Stimulated activated CD4-positive, alpha-beta T cell treated with anti-CD3 and anti-CD28 coated beads, Interleukin-4, amount 100 ng/mL, for 24 hours (primary cell): Measurements from ENCODE around the gene YIF1B.
"Not testable (repeated sequence)": the region's sequence is repeated elsewhere in the genome, so short reads cannot be mapped to it uniquely, and the experiment has no call there.

Source experiments
- DNase-seq: peaks from one replicate; pipeline ENCODE4 v3.0.0-alpha.2; 2020

The YIF1B gene

DNA sequence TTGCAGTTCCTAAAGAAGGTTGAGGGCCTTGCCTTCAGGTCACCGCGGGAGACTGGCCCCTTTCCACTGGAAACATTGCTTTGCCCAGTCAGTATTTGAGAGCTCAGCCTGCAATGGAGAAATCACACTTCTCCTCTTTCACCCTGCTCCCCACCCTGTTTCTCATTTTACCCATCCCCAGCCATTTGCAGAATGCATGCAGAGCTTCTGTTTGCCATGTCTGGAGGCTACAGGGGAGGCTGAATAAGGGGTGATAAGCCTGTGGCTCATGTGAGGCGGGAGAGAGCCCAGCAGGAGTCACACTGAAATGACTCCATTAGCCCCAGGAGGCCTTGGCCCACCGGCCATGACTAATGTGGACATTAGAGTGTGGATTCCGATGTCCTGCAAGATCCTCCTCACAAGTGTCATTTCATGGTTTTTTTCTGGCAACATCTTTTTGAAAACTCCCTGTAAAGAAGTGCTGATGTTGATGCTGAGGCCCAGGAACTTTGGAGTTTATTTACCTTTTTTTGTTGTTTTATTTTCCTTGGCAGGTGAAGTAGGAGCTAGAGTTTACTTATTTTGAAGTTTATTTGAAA is 45.1 kb downstream of the YIF1B start:
- DNase-seq: no peak

DNA sequence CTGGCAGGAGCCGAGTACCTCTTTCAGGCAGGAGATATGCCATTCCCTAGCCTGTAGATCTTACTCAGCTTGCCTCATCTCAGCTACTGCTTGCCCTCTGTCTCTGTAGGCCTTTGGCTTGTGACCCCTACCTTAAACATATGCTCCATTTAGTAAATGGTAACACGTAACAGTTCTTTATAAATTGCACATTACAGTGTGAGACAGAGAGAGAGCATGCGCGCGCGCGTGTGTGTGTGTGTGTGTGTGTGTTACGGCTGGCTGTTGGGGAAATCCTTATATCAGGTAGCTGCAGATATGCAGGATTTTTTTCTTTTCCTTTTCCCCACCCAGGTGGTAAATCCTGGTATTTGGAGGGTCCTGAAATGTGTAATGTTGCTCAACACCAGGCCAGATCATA is 47.2 kb downstream of the YIF1B start:
- DNase-seq: no peak

DNA sequence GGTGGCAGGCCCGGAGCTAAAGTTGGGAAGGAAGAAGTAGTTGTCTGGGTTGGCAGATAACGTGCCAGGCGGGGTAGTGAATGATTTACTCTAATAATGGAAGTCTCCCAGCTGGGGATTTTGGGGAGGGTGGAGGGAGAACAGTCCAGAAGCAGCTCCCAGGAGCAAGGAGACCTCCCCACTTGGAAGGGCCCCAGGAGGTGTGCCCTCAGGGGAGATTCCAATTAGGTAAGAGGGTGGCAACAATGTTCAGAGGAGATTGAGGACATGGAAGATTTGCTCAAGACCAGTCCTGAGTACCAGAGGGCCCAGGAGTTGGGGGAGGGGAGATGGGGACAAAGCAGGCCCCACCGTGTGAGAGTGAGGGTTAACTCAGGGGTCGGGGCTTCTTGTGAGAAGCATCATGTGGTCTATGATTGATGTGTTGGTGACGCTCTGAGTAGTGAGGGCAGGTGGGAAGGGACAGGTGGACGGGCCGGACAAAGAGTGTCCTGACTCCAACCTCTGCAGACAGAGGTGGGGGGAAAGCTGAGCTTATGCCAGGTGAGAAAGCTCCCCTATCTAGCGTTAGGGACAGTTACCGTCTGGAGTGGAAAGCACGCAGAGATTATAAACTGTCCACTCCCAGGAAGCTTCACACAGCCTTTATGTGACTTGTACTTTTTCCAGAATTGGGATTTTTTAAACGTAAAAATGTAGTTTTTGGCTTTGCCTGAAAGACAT is 47.8 kb downstream of the YIF1B start:
- no peak for DNase-seq

DNA sequence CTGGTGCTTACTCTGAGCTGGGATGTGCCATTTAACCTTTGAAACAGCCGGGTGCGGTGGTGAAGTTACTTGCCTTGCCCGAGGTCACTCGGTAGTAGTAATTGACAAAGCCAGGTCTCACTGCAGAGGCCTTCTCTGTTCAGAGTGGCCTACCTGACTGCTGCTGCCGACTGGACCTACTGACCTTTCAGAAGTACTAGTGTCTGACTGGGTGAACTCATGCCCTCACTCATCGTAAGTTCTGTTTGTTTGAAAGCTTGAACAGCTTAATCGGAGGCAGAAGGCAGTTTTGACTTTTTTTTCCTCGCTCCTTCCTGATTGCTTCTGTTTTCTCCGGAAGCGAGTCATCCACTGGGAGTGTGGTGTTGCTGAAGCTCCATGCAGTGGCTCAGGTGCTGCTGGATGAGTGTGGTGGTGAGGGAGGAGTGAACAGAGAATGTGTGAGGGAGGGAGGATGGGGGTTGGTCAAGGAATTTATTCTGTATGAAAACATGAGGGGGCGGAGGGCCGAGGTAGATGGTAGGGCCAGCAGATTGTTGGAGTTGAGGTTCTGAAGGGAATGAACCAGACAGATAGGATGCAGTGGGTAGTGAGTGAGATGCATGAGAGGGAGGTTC is 48.7 kb downstream of the YIF1B start:
- DNase-seq: no peak

DNA sequence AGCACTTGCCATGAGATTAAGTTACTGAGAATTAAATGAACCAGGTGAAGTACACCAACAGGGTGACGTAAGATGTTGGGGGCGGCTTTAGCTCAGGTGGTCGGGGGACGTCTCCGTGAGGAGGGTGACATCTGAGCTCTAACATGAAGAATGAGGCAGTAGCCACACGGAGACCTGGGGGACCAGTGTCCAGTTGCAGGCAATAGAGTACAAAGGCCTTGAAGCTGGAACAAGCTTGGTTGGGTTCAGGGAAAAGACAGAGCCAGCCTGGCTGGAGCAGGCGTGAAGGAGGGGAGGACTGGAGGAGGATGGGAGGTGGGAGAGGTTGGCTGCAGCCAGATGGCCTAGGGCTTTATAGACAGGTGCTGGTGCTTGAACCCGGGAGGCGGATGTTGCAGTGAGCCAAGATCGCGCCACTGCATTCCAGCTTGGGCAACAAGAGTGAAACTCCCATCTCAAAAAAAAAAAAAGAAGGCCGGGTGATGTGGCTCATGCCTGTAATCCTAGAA is 49.8 kb downstream of the YIF1B start:
- no peak for DNase-seq

DNA sequence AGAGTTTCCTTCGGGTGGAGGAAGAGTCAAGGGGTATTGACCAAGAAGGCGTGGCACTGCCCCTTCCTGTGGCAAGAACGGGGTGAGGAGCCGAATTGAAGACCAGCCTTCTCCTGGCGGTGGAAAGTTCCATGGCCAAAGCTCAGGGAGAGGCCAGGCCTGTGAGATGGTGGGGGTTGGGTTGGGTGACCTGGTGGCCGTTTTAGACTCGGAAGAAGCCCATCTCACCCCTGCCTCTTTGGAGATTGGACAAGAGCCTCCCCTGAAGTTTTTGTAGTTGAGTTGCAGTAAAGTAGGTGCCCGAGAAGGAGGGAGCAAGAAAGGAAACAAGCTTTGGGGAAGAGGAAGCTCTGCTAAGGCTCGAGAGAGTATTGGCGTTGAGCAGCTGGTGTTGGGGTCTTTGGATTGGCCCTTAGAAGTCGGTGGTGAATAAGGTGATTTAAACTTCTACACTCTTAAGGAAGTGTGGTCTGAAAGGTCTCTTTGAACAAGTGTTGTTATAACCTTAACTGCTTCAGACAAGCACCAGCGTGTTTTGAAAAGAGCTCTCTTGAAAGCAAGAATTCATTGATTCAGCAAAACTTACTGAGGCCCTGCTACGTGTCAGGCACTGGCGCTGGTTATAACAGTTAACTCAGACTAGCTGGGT is 50.4 kb downstream of the YIF1B start:
- no peak for DNase-seq

DNA sequence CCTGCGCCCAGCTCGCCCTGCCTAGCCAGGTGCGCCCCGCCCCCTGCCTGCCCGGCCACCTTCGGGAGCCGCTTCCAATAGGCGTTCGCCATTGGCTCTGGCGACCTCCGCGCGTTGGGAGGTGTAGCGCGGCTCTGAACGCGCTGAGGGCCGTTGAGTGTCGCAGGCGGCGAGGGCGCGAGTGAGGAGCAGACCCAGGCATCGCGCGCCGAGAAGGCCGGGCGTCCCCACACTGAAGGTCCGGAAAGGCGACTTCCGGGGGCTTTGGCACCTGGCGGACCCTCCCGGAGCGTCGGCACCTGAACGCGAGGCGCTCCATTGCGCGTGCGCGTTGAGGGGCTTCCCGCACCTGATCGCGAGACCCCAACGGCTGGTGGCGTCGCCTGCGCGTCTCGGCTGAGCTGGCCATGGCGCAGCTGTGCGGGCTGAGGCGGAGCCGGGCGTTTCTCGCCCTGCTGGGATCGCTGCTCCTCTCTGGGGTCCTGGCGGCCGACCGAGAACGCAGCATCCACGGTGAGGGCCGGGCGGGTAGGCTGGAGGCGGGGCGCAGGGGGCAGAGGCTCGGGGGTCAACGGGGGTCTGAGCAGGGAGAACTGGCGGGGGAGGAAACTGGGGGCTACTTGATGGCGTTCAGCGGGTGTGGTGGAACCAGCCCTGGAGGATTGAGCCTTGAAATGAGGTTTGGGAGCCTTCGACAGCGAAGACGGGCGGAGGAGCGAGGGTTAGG is 51.1 kb downstream of the YIF1B start, which contains the start of gene SPINT2:
SPINT2 (plus strand) TSS at position 88 of the 727 bp plus-strand sequence; CDS start at position 408, 320 bp downstream.
- peak; percentile 35 for DNase-seq

DNA sequence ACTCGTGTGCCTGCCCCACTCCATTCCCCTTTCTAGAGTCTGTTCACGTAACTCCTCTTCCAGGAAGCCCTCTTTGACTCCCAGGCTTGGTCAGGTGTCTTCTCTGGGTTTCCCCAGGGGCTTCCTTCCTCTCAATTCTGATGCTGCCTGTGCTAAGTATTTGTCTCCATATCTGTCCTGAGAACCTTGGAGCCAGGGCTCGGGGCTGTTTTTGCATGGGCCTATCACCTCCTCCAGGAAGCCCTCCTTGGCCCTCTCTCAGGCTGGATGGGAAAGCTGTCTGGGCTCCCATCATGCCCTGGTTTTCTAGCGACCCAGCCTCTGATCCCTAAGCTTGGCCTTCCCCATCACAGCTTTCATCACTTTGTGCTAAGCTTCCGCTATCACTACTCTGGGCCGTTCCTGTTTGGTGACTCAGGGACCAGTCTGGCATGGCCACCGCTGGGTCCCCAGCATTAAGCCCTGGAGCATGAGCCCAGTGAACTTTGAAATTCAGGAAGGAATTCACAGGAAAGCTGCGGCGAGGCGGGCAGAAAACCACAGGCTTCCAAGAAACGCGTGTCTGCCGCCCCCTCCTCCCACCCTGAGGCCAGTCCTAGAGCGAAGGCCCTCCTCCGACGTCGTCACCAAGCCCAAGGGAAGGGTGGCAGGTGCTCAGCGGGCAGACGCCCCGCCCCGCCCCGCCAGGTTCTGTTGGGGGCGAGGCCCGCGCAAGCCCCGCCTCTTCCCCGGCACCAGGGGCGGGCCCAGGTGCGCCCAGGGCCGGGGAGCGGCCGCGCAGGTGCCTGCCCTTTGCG is 51.9 kb downstream of the YIF1B start:
- peak; percentile 66 for DNase-seq

DNA sequence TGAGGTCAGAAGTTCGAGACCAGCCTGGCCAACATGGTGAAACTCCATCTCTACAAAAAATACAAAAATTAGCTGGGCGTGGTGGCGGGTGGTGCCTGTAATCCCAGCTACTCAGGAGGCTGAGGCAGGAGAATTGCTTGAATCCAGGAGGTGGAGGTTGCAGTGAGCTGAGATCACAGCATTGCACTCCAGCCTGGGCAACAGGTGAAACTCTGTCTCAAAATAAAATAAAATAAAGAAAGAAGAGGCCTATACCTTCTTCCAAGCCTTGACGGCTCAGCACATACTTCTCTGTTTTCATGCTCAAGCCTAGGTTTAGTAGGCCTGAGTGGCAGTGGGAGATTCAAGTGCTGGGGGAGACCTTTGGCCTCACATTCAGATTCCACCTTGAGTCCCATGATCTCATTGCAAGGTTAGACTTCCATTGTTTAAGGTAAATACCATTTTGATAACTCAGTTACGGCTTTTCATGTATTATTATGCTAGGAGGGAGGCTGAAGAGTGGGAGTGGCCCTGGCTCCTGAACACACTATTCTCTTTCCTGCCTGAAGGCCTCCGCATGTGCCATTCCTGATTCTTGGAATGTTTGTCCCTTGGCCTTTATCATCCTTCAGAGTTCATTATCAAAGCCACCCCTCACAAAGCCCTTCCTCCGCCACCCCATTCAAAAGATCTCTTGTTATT is 53.0 kb downstream of the YIF1B start:
- no peak for DNase-seq

DNA sequence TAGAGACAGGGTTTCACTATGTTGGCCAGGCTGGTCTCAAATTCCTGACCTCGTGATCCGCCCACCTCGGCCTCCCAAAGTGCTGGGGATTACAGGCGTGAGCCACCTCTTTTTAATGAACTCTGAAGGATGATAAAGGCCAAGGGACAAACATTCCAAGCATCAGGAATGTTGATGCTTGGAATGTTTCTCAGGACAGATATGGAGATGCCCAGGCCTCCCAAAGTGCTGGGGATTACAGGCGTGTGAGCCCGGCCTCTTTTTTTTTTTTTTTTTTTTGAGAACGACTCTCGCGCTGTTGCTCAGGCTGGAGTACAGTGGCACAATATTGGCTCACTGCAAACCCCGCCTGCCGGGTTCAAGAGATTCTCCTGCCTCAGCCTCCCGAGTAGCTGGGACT is 53.8 kb downstream of the YIF1B start:
- DNase-seq: not testable (repeated sequence)

DNA sequence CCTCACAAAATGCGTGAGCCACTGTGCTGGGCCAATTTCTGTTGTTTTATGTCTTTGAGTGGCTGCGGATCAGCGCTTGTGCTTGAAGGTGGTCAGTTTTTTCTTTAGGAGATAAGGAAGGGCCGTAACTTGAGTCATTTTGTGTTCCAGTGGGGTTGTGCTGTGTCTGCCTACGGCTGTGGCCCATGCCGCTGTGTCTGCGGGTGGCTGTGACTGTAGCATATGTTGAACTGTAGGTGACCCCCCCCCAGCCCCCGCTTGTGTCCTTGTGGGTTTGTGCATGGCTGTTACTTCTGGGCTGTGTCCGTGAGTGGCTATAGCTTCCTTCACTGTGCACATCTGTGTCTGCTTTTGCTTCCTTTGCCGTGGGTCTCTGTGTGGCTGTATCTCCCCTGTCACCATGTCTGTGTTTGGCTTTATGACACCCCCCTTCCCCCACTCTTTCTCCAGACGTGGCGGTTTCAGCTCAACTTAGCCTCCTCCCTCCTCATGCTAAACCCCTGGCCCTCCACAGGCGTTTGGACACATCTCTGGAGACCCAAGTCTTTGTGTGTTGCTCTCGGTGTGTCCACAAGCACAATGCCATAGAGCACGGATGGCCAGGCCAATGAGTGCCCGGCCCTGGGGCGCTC is 60.2 kb downstream of the YIF1B start:
- DNase-seq: no peak

DNA sequence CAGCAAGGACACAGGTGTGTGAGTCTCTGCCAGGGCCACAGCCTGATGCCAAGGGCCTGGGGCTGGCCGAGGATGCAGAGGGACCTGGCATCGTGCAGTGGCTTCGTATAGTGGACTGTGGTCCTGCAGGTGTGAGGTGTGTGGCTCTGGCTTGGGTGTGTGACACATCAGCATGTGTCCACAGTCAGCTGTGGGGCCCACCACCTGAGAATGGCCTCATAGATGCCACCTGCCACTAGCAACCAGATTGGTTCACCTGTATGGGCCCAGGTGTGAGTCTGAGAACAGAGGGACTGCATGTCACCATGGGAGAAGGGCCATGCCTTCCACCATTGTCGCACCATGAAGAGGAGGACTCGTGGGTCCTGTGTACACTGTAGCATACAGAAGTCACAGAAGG is 62.0 kb downstream of the YIF1B start:
- DNase-seq: no peak
